ENCODE measurements around the gene MAP1LC3B2. TPM values are rescaled to one million over a fixed set of nuclear protein-coding genes. Genes with fewer than 3 reads are reported as not detected.
A peak's percentile ranks its signal among the peaks of the same experiment; 100 is the strongest.

MAP1LC3B2 gene
- total RNA-seq, 4 donors from 2014 or later: 3.5 to 13.9 (median 5.6) TPM; not detected in 1

GRCh38 chr12:116601933-116602810 lies 43.0 kb downstream of the MAP1LC3B2 start:
- no peaks in the 10 kb centered on the region for H3K36me3 ChIP-seq
- TF ChIP-seq EP300 (IDR thresholded peaks at IDR 0.05) (no peak), POLR2AphosphoS5 (IDR thresholded peaks at IDR 0.05) (no peak)
- no peak for DNase-seq (ENCODE audit: low spot score in 2 of 2)
- no peak overlapping the region for H3K27ac ChIP-seq
- peaks cover 49% of the 10 kb centered on the region for H3K4me1 ChIP-seq
- no peaks in the 10 kb centered on the region for H3K9me3 ChIP-seq
- H3K27me3 ChIP-seq: no peaks in the 10 kb centered on the region
- 67% methylated on average over 7 of the region's 7 CpGs for WGBS
- no peak overlapping the region for H3K4me3 ChIP-seq

- H3K4me1 ChIP-seq: peaks cover 44% of the 10 kb centered on the region
- DNase-seq (ENCODE audit: low spot score in 2 of 2): no peak
- H3K36me3 ChIP-seq: no peaks in the 10 kb centered on the region
- 69% methylated on average over 15 of the region's 15 CpGs for WGBS
- TF ChIP-seq CTCF (IDR thresholded peaks at IDR 0.05) (no peak), POLR2A (IDR thresholded peaks at IDR 0.05) (no peak), EP300 (IDR thresholded peaks at IDR 0.05) (no peak), POLR2AphosphoS5 (IDR thresholded peaks at IDR 0.05) (no peak)
- H3K4me3 ChIP-seq: no peak overlapping the region
- H3K27me3 ChIP-seq: no peaks in the 10 kb centered on the region
- no peaks in the 10 kb centered on the region for H3K9me3 ChIP-seq
- no peak overlapping the region for H3K27ac ChIP-seq
Observed at GRCh38 chr12:116603546-116604177, 44.5 kb downstream of the MAP1LC3B2 start.

GRCh38 chr12:116604178-116604895 lies 45.2 kb downstream of the MAP1LC3B2 start:
- TF ChIP-seq POLR2AphosphoS5 (IDR thresholded peaks at IDR 0.05) (no peak), CTCF (IDR thresholded peaks at IDR 0.05) (no peak), POLR2A (IDR thresholded peaks at IDR 0.05) (no peak), EP300 (IDR thresholded peaks at IDR 0.05) (no peak)
- Histone ChIP-seq H3K27ac (peak overlapping the region; percentile 24), H3K36me3 (no peaks in the 10 kb centered on the region), H3K4me1 (peaks cover 42% of the 10 kb centered on the region), H3K27me3 (no peaks in the 10 kb centered on the region), H3K9me3 (no peaks in the 10 kb centered on the region), H3K4me3 (no peak overlapping the region)
- no peak for DNase-seq (ENCODE audit: low spot score in 2 of 2)
- 38% methylated on average over 13 of the region's 13 CpGs for whole genome bisulfite sequencing

GRCh38 chr12:116604951-116605641 lies 45.9 kb downstream of the MAP1LC3B2 start:
- H3K27ac ChIP-seq: no peak overlapping the region
- H3K36me3 ChIP-seq: no peaks in the 10 kb centered on the region
- no peak for TF ChIP-seq POLR2A (IDR thresholded peaks at IDR 0.05)
- TF ChIP-seq EP300 (IDR thresholded peaks at IDR 0.05): no peak
- TF ChIP-seq CTCF (IDR thresholded peaks at IDR 0.05): no peak
- TF ChIP-seq POLR2AphosphoS5 (IDR thresholded peaks at IDR 0.05): no peak
- no peak overlapping the region for H3K4me3 ChIP-seq
- no peaks in the 10 kb centered on the region for H3K27me3 ChIP-seq
- H3K9me3 ChIP-seq: no peaks in the 10 kb centered on the region
- H3K4me1 ChIP-seq: peaks cover 42% of the 10 kb centered on the region
- no peak for DNase-seq (ENCODE audit: low spot score in 2 of 2)
- WGBS: 63% methylated on average over 22 of the region's 22 CpGs

GRCh38 chr12:116606397-116606796 lies 47.2 kb downstream of the MAP1LC3B2 start:
- no peak for DNase-seq (ENCODE audit: low spot score in 2 of 2)
- Histone ChIP-seq H3K4me3 (no peak overlapping the region), H3K27ac (no peak overlapping the region), H3K9me3 (no peaks in the 10 kb centered on the region), H3K27me3 (no peaks in the 10 kb centered on the region), H3K4me1 (peaks cover 42% of the 10 kb centered on the region), H3K36me3 (no peaks in the 10 kb centered on the region)
- whole genome bisulfite sequencing: 55% methylated on average over 4 of the region's 4 CpGs
- TF ChIP-seq CTCF (IDR thresholded peaks at IDR 0.05): no peak
- TF ChIP-seq POLR2AphosphoS5 (IDR thresholded peaks at IDR 0.05): no peak
- TF ChIP-seq POLR2A (IDR thresholded peaks at IDR 0.05): no peak
- TF ChIP-seq EP300 (IDR thresholded peaks at IDR 0.05): no peak
